Neural crest cell (in vitro differentiated cells): Measurements from ENCODE around the gene SIGLEC11. TPM values are rescaled to one million over a fixed set of nuclear protein-coding genes. Genes with fewer than 3 reads are reported as not detected.

ENCODE experiments used
- DNase-seq: peaks from one replicate; pipeline ENCODE4 v3.0.0; 2021; ENCODE audit warnings: low read depth, mixed read lengths, low spot score
- H3K27ac Mint-ChIP-seq: one replicate; pipeline ENCODE4 v1.8.0; 2021; ENCODE audit warnings: mild to moderate bottlenecking, mixed read lengths; ENCODE audit not compliant: unreplicated experiment
- H3K27me3 Mint-ChIP-seq: 2 replicates; pipeline ENCODE4 v1.8.0; 2021; ENCODE audit warnings: low read depth, mild to moderate bottlenecking, mixed read lengths
- H3K36me3 Mint-ChIP-seq: 2 replicates; pipeline ENCODE4 v1.8.0; 2021; ENCODE audit warnings: low read depth, mild to moderate bottlenecking, mixed read lengths
- H3K4me1 Mint-ChIP-seq: 2 replicates; pipeline ENCODE4 v1.8.0; 2021; ENCODE audit warnings: mixed read lengths
- H3K4me3 Mint-ChIP-seq: one replicate; pipeline ENCODE4 v1.8.0; 2021; ENCODE audit warnings: mild to moderate bottlenecking, mixed read lengths
- H3K9me3 Mint-ChIP-seq: 2 replicates; pipeline ENCODE4 v1.8.0; 2021; ENCODE audit warnings: mixed read lengths
- total RNA-seq: library from RNA; stranded (reverse); gene quantifications from 2 replicates; pipeline ENCODE4 v1.2.1, GENCODE V29; 2021
- TF ChIP-seq, protein P1 (sequence below): fragments of 200-600 bp; sonication (generic); conservative IDR thresholded peaks from 2 replicates; pipeline ENCODE4 v1.5.0; 2021; ENCODE audit warnings: antibody characterized with exemption, mild to moderate bottlenecking

Gene SIGLEC11
- total RNA-seq, 1 donor from 2014 or later: not detected

DNA sequence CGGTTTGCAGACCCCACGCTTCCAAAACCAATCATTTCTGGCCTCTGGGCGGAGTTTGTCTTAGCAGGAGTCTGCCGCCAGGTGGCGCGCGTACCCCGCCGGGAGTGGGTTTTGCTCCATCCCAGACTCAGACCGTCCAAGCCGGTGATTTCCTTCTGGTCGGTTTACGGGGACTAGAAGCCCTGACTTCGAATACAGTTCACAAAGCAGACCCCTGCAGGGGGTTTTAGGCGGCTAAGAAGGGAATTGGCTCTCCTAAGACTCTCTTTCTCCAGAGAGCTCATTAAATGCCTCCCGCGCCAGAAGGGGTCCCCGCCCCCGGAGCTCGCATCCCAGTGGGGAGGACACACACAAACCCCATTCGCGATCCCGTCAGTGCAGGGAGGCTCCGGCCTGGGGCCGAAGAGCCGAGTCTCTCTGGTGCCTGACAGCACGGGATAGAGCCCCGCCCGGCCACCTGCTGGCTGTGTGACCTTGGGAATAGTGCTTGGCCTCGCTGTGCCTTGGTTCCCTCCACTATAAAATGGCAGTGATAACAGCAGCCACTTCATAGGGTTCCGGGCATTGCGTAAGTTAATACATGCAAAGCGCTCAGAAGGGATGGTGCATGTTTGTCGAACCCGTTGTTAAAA lies 23.1 kb downstream of the SIGLEC11 start:
- H3K4me1 Mint-ChIP-seq: peaks cover 10% of the 10 kb centered on the region
- DNase-seq: peak; percentile 96
- no peak overlapping the region for H3K27ac Mint-ChIP-seq
- no peaks in the 10 kb centered on the region for H3K36me3 Mint-ChIP-seq
- peaks cover 9% of the 10 kb centered on the region for H3K27me3 Mint-ChIP-seq
- H3K9me3 Mint-ChIP-seq: no peaks in the 10 kb centered on the region
- no peak overlapping the region for H3K4me3 Mint-ChIP-seq
- TF ChIP-seq, protein P1, sequence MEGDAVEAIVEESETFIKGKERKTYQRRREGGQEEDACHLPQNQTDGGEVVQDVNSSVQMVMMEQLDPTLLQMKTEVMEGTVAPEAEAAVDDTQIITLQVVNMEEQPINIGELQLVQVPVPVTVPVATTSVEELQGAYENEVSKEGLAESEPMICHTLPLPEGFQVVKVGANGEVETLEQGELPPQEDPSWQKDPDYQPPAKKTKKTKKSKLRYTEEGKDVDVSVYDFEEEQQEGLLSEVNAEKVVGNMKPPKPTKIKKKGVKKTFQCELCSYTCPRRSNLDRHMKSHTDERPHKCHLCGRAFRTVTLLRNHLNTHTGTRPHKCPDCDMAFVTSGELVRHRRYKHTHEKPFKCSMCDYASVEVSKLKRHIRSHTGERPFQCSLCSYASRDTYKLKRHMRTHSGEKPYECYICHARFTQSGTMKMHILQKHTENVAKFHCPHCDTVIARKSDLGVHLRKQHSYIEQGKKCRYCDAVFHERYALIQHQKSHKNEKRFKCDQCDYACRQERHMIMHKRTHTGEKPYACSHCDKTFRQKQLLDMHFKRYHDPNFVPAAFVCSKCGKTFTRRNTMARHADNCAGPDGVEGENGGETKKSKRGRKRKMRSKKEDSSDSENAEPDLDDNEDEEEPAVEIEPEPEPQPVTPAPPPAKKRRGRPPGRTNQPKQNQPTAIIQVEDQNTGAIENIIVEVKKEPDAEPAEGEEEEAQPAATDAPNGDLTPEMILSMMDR: peak; percentile 96

DNA sequence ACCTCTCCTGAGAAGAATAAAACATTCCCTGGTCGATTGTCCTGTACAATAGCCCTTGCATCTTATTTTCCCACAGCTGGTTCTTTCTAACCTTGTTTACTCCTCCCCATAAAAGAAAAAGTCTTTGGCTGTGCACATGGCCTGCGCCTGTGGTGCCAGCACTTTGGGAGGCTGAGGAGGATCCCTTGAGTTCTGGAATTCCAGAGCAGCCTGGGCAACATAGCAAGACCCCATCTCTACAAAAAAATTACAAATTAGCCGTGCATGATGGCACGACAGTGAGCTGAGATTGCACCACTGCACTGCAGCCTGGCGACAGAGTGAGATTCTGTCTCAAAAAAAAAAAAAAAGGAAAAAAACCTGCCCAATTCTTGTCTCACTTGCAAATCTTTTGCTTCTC lies 24.4 kb downstream of the SIGLEC11 start:
- Mint-ChIP-seq H3K4me1 (peaks cover 8% of the 10 kb centered on the region), H3K9me3 (no peaks in the 10 kb centered on the region), H3K27ac (no peak overlapping the region), H3K4me3 (peak overlapping the region; percentile 24), H3K36me3 (peaks cover 4% of the 10 kb centered on the region), H3K27me3 (peaks cover 4% of the 10 kb centered on the region)
- TF ChIP-seq, protein P1: no peak
- DNase-seq: no peak

DNA sequence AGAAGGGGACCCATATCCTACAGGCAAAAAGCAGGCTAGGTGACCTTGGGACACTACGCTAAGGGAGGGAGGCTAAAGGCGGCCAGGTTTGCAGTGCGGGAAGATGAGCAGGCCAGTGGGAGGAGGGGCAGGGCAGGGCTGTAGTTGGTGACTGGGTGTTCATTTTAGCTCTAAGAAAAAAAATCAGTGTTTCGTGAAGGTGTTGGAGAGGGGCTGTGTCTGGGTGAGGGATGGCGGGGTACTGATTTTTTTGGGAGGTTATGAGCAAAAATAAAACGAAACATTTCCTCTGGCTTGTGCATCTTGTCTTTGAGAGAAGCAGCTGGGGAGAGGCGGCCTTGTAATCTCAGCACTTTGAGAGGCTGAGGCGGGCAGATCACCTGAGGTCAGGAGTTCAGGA lies 27.3 kb downstream of the SIGLEC11 start:
- Mint-ChIP-seq H3K36me3 (peaks cover 13% of the 10 kb centered on the region), H3K9me3 (peaks cover 5% of the 10 kb centered on the region), H3K27me3 (peaks cover 15% of the 10 kb centered on the region), H3K4me3 (peak overlapping the region; percentile 8), H3K4me1 (peaks cover 20% of the 10 kb centered on the region), H3K27ac (no peak overlapping the region)
- DNase-seq: no peak
- TF ChIP-seq, protein P1: no peak

DNA sequence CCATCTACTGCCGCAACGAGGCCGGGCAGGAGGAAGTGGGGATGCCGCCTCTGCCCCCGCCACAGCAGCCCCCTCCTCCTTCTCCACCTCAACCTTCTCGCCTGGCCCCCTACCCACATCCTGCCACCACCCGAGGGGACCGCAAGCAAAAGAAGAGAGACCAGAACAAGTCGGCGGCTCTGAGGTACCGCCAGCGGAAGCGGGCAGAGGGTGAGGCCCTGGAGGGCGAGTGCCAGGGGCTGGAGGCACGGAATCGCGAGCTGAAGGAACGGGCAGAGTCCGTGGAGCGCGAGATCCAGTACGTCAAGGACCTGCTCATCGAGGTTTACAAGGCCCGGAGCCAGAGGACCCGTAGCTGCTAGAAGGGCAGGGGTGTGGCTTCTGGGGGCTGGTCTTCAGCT lies 28.2 kb downstream of the SIGLEC11 start:
- Mint-ChIP-seq H3K36me3 (peaks cover 17% of the 10 kb centered on the region), H3K27me3 (peaks cover 19% of the 10 kb centered on the region)
- DNase-seq: no peak

DNA sequence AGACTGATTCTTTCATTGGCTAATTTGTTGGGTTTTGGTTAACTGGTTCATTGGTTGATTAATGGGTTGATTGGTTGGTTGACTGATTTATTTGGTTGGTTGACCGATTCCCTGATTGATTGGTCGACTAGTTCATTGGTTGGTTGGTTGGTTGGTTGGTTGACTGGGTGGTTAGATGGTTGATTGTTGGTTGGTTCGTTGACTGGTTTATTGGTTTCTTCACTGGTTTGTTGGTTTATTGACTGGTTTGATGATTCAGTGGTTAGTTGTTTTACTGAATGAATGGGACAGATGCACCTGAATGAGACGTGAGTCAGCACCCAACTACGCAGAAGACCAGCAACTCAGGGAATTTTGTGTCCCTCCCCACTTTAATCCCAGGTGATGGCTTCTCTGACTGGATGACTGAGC lies 28.9 kb downstream of the SIGLEC11 start:
- H3K4me3 Mint-ChIP-seq: peak overlapping the region; percentile 31
- TF ChIP-seq, protein P1: no peak
- H3K27me3 Mint-ChIP-seq: peaks cover 20% of the 10 kb centered on the region
- H3K9me3 Mint-ChIP-seq: peaks cover 5% of the 10 kb centered on the region
- H3K27ac Mint-ChIP-seq: no peak overlapping the region
- H3K4me1 Mint-ChIP-seq: peaks cover 29% of the 10 kb centered on the region
- no peak for DNase-seq
- H3K36me3 Mint-ChIP-seq: peaks cover 24% of the 10 kb centered on the region

More for the DNA sequence above, 28.2 kb downstream of the SIGLEC11 start:
- TF ChIP-seq, protein P1: no peak
- H3K9me3 Mint-ChIP-seq: peaks cover 5% of the 10 kb centered on the region
- peaks cover 26% of the 10 kb centered on the region for H3K4me1 Mint-ChIP-seq
- no peak overlapping the region for H3K27ac Mint-ChIP-seq
- no peak overlapping the region for H3K4me3 Mint-ChIP-seq
